Measurements from ENCODE around the gene GLMP. TPM values are rescaled to one million over a fixed set of nuclear protein-coding genes. Genes with fewer than 3 reads are reported as not detected.

Gene GLMP
- polyA plus RNA-seq, 1 donor from 2014 or later: 3.3 TPM

- H4K20me1 ChIP-seq (ENCODE audit: insufficient read depth): no peaks in the 10 kb centered on the region
- H3K79me2 ChIP-seq (replicated peaks; ENCODE audit: insufficient read depth, low read length): no peaks in the 10 kb centered on the region
- H3K4me3 ChIP-seq (ENCODE audit: low read length): no peak overlapping the region
- no peaks in the 10 kb centered on the region for H3F3A ChIP-seq (ENCODE audit: insufficient read depth, low read length, poor library complexity, severe bottlenecking)
- H3K9me2 ChIP-seq (ENCODE audit: insufficient read depth, low read length): no peaks in the 10 kb centered on the region
- H3K9ac ChIP-seq (ENCODE audit: low read length): no peak overlapping the region
- H3K27ac ChIP-seq (ENCODE audit: low read length): no peak overlapping the region
- no peak overlapping the region for H2AFZ ChIP-seq (ENCODE audit: low read depth, low read length)
- no peaks in the 10 kb centered on the region for H3K36me3 ChIP-seq (ENCODE audit: insufficient read depth, low read length)
- TF ChIP-seq POLR2AphosphoS5 (IDR thresholded peaks at IDR 0.05) (no peak), SMC3 (conservative IDR thresholded peaks at IDR 0.05; ENCODE audit: poor library complexity) (no peak), REST (IDR thresholded peaks at IDR 0.05; ENCODE audit: borderline replicate concordance) (no peak), TAF1 (IDR thresholded peaks at IDR 0.05; ENCODE audit: low read depth) (no peak)
- no peaks in the 10 kb centered on the region for H3K27me3 ChIP-seq (ENCODE audit: insufficient read depth, low read depth, low read length)
- H3K9me3 ChIP-seq (ENCODE audit: low read length): no peaks in the 10 kb centered on the region
- no peak overlapping the region for H3K4me2 ChIP-seq (ENCODE audit: low read length)
Measured at GRCh38 chr1:156249593-156249992, 45.9 kb downstream of the GLMP start.

DNA sequence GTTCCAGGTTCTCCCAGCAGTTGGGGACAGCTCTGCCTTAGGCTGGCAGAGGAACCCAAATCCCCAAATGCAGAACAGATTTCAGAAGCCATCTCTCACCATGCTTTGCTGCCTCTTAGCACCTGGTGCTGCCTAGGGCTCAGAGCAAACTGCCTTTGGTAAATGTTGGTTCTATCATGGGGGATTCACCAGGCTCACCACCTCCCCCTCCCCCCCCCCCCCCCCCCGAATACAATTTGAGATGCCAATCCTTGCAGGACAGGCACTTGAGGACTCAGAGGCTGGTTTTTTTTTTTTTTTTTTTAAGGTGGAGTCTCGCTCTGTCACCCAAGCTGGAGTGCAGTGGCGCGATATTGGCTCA lies 47.2 kb downstream of the GLMP start:
- no peaks in the 10 kb centered on the region for H3K27me3 ChIP-seq (ENCODE audit: insufficient read depth, low read depth, low read length)
- no peaks in the 10 kb centered on the region for H4K20me1 ChIP-seq (ENCODE audit: insufficient read depth)
- H3F3A ChIP-seq (ENCODE audit: insufficient read depth, low read length, poor library complexity, severe bottlenecking): no peaks in the 10 kb centered on the region
- H3K36me3 ChIP-seq (ENCODE audit: insufficient read depth, low read length): no peaks in the 10 kb centered on the region
- no peak overlapping the region for H3K9ac ChIP-seq (ENCODE audit: low read length)
- TF ChIP-seq, protein P1, sequence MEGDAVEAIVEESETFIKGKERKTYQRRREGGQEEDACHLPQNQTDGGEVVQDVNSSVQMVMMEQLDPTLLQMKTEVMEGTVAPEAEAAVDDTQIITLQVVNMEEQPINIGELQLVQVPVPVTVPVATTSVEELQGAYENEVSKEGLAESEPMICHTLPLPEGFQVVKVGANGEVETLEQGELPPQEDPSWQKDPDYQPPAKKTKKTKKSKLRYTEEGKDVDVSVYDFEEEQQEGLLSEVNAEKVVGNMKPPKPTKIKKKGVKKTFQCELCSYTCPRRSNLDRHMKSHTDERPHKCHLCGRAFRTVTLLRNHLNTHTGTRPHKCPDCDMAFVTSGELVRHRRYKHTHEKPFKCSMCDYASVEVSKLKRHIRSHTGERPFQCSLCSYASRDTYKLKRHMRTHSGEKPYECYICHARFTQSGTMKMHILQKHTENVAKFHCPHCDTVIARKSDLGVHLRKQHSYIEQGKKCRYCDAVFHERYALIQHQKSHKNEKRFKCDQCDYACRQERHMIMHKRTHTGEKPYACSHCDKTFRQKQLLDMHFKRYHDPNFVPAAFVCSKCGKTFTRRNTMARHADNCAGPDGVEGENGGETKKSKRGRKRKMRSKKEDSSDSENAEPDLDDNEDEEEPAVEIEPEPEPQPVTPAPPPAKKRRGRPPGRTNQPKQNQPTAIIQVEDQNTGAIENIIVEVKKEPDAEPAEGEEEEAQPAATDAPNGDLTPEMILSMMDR (IDR thresholded peaks at IDR 0.05; ENCODE audit: poor library complexity, severe bottlenecking): no peak
- TF ChIP-seq TAF1 (IDR thresholded peaks at IDR 0.05; ENCODE audit: low read depth) (no peak), POLR2AphosphoS5 (IDR thresholded peaks at IDR 0.05) (no peak), REST (IDR thresholded peaks at IDR 0.05; ENCODE audit: borderline replicate concordance) (no peak), SMC3 (conservative IDR thresholded peaks at IDR 0.05; ENCODE audit: poor library complexity) (no peak), EP300 (conservative IDR thresholded peaks at IDR 0.05; ENCODE audit: poor library complexity, severe bottlenecking) (no peak), EZH2 (IDR thresholded peaks at IDR 0.05; ENCODE audit: borderline replicate concordance, insufficient read depth, low read length, poor library complexity, severe bottlenecking) (no peak), RAD21 (conservative IDR thresholded peaks at IDR 0.05) (no peak), MXI1 (conservative IDR thresholded peaks at IDR 0.05; ENCODE audit: poor library complexity, severe bottlenecking) (no peak)
- H2AFZ ChIP-seq (ENCODE audit: low read depth, low read length): no peak overlapping the region
- no peak overlapping the region for H3K4me3 ChIP-seq (ENCODE audit: low read length)
- H3K4me2 ChIP-seq (ENCODE audit: low read length): no peak overlapping the region
- no peaks in the 10 kb centered on the region for H3K79me2 ChIP-seq (replicated peaks; ENCODE audit: insufficient read depth, low read length)
- no peak overlapping the region for H3K27ac ChIP-seq (ENCODE audit: low read length)
- no peaks in the 10 kb centered on the region for H3K9me2 ChIP-seq (ENCODE audit: insufficient read depth, low read length)
- no peaks in the 10 kb centered on the region for H3K9me3 ChIP-seq (ENCODE audit: low read length)
